GM23248 (cell line): Measurements from ENCODE around the gene FAM163B. TPM values are rescaled to one million over a fixed set of nuclear protein-coding genes. Genes with fewer than 3 reads are reported as not detected.

ENCODE experiments used
- DNase-seq: peaks from one replicate; pipeline ENCODE4 v3.0.0-alpha.2; 2015
- H2AFZ ChIP-seq: fragments of 200-600 bp; sonication (generic); 2 replicates; pipeline ENCODE4 v1.6.1; 2016; ENCODE audit warnings: antibody characterized with exemption
- H3F3A ChIP-seq: fragments of 200-600 bp; sonication (generic); 2 replicates; pipeline ENCODE4 v1.6.1; 2016; ENCODE audit warnings: mild to moderate bottlenecking, antibody characterized with exemption, mixed run types; ENCODE audit not compliant: insufficient read depth
- H3K27ac ChIP-seq: fragments of 200-600 bp; sonication (generic); 2 replicates; pipeline ENCODE4 v1.5.1; 2016; ENCODE audit warnings: mild to moderate bottlenecking
- H3K27me3 ChIP-seq: fragments of 200-600 bp; sonication (generic); replicated peaks from 2 replicates; pipeline ENCODE4 v1.6.1; 2016; ENCODE audit warnings: mild to moderate bottlenecking; ENCODE audit not compliant: insufficient read depth
- H3K36me3 ChIP-seq: fragments of 200-600 bp; sonication (generic); 2 replicates; pipeline ENCODE4 v1.6.1; 2016; ENCODE audit warnings: low read depth, mild to moderate bottlenecking
- H3K4me1 ChIP-seq: fragments of 200-600 bp; sonication (generic); 2 replicates; pipeline ENCODE4 v1.6.1; 2016; ENCODE audit warnings: mild to moderate bottlenecking; ENCODE audit not compliant: insufficient read depth
- H3K4me2 ChIP-seq: fragments of 200-600 bp; sonication (generic); one replicate; pipeline ENCODE4 v1.6.1; 2016; ENCODE audit warnings: mild to moderate bottlenecking; ENCODE audit not compliant: unreplicated experiment
- H3K4me3 ChIP-seq: fragments of 200-600 bp; sonication (generic); 2 replicates; pipeline ENCODE4 v1.5.1; 2016; ENCODE audit warnings: mild to moderate bottlenecking
- H3K79me2 ChIP-seq: fragments of 200-600 bp; sonication (generic); 2 replicates; pipeline ENCODE4 v1.6.1; 2016; ENCODE audit warnings: mild to moderate bottlenecking; ENCODE audit not compliant: insufficient read depth
- H3K9ac ChIP-seq: fragments of 200-600 bp; sonication (generic); 2 replicates; pipeline ENCODE4 v1.6.1; 2016; ENCODE audit warnings: mild to moderate bottlenecking
- H3K9me2 ChIP-seq: fragments of 200-600 bp; sonication (generic); 2 replicates; pipeline ENCODE4 v1.6.1; 2016; ENCODE audit warnings: mixed run types, mild to moderate bottlenecking, moderate library complexity; ENCODE audit not compliant: insufficient read depth
- H3K9me3 ChIP-seq: fragments of 200-600 bp; sonication (generic); one replicate; pipeline ENCODE4 v1.6.1; 2017; ENCODE audit warnings: low read depth
- H4K20me1 ChIP-seq: fragments of 200-600 bp; sonication (generic); 2 replicates; pipeline ENCODE4 v1.6.0; 2016; ENCODE audit not compliant: insufficient read depth
- EZH2 ChIP-seq: fragments of 200-600 bp; sonication (generic); IDR thresholded peaks from 2 replicates; pipeline ENCODE4 v1.6.1; 2018; ENCODE audit warnings: antibody characterized with exemption, mild to moderate bottlenecking; ENCODE audit not compliant: insufficient read depth, poor library complexity, severe bottlenecking
- EZH2phosphoT487 ChIP-seq: fragments of 200-600 bp; sonication (generic); IDR thresholded peaks from 2 replicates; pipeline ENCODE4 v1.6.1; 2018; ENCODE audit warnings: antibody characterized with exemption, moderate library complexity, mild to moderate bottlenecking, low read depth; ENCODE audit not compliant: insufficient read depth
- WGBS, 2 experiments: methylation state at CpG; one replicate each; pipeline ENCODE4 v1.1.6; 2015 to 2017; ENCODE audit warnings: low lambda C conversion rate in 2 of 2, low coverage in 1 of 2; ENCODE audit errors: missing lambda C conversion rate in 2 of 2; 5-methylcytosine and 5-hydroxymethylcytosine counted together
- in situ Hi-C: fragments of 300-500 bp; cut with MboI; formaldehyde crosslinking; loops from 2 replicates; pipeline ENCODE4 v1.15.0; 2020
- polyA plus RNA-seq: library from polyadenylated mRNA; unstranded; fragments of >200 nt; fragmentation: Nextera tagmentation; extraction: Ambion mirVana; gene quantifications from 2 replicates; pipeline ENCODE4 v1.2.1, GENCODE V29; 2016
- total RNA-seq: library from RNA; depleted of rRNA; stranded (reverse); fragments of >200 nt; shearing (Covaris generic); gene quantifications from 2 replicates; pipeline ENCODE4 v1.2.3, GENCODE V29; 2014

Gene FAM163B
- total and polyA plus RNA-seq, 2 experiments from 2014 or later, result not detected

DNA sequence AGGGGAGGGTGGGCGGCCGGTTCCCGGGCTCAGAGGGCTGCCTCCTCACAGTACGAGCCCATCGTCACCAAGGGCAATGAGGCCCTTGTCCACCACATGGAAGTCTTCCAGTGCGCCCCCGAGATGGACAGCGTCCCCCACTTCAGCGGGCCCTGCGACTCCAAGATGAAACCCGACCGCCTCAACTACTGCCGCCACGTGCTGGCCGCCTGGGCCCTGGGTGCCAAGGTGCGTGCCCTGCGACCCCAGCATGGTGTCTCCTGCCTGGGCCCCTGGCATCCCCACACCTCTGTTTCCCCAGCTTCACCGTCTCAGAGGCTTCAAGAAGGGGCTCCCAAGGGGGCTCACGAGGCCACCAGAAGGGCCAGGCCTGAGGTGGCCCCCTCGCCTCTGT, 34.2 kb upstream of the FAM163B start:
- H2AFZ ChIP-seq, result no peak overlapping the region
- H3F3A ChIP-seq, result no peaks in the 10 kb centered on the region
- 68 to 69% methylated on average over 16 to 20 of the region's 20 CpGs for WGBS, 2 experiments
- H3K9me2 ChIP-seq, result no peaks in the 10 kb centered on the region
- H3K27ac ChIP-seq, result no peak overlapping the region
- H3K9ac ChIP-seq, result no peak overlapping the region
- H3K36me3 ChIP-seq, result no peaks in the 10 kb centered on the region
- in situ Hi-C loops, result no loop called here
- no peak overlapping the region for H3K4me2 ChIP-seq
- no peaks in the 10 kb centered on the region for H3K9me3 ChIP-seq
- no peak for DNase-seq
- TF ChIP-seq EZH2phosphoT487 (no peak), EZH2 (no peak)
- no peaks in the 10 kb centered on the region for H3K4me1 ChIP-seq
- peaks cover 18% of the 10 kb centered on the region for H3K27me3 ChIP-seq
- no peaks in the 10 kb centered on the region for H3K79me2 ChIP-seq
- H4K20me1 ChIP-seq, result no peaks in the 10 kb centered on the region
- H3K4me3 ChIP-seq, result no peak overlapping the region

- no peak overlapping the region for H2AFZ ChIP-seq
- no peak overlapping the region for H3K4me2 ChIP-seq
- H3K27me3 ChIP-seq, result peaks cover 20% of the 10 kb centered on the region; the same call in 1 of the 2 replicates
- H3K4me1 ChIP-seq, result no peaks in the 10 kb centered on the region
- in situ Hi-C loops, result no loop called here
- no peaks in the 10 kb centered on the region for H3K79me2 ChIP-seq
- 61 to 63% methylated on average over 14 to 16 of the region's 16 CpGs for WGBS, 2 experiments
- H3K9me3 ChIP-seq, result no peaks in the 10 kb centered on the region
- H4K20me1 ChIP-seq, result no peaks in the 10 kb centered on the region
- no peak overlapping the region for H3K4me3 ChIP-seq
- H3F3A ChIP-seq, result no peaks in the 10 kb centered on the region
- TF ChIP-seq EZH2phosphoT487 (no peak), EZH2 (no peak)
- DNase-seq, result no peak
- H3K9me2 ChIP-seq, result no peaks in the 10 kb centered on the region
- H3K27ac ChIP-seq, result no peak overlapping the region
- no peaks in the 10 kb centered on the region for H3K36me3 ChIP-seq
- H3K9ac ChIP-seq, result no peak overlapping the region
Observed at GRCh38 chr9:133642708-133643361, 33.6 kb upstream of the FAM163B start.

DNA sequence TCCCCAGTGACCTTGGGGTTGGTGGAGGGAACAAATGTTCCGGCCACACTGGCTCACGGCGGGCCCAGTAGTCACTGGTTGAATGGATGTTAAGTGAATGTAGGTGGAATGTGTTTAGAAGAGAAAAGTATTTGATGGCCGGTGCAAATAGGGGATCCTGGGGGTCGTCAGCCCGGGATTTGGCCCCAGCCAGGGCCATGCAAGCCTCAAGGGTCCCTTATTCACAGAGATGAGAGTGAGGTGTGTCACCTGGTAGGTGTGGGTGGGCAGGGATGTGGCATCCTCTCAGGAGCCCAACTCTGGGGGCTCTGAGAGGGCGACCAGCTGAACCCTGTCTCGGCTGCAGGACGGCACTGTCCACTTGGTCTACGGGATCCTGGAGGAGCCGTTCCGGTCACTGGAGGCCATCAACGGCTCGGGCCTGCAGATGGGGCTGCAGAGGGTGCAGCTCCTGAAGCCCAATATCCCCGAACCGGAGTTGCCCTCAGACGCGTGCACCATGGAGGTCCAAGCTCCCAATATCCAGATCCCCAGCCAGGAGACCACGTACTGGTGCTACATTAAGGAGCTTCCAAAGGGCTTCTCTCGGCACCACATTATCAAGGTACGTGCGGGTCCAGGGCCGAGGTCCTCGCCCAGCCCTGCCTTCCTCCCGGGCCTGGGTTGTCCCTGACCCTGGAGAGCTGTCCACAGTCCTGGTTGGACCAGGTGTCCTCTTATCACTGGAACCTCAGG, 32.8 kb upstream of the FAM163B start:
- Histone ChIP-seq H4K20me1 (no peaks in the 10 kb centered on the region), H3K4me2 (no peak overlapping the region), H3K9me3 (no peaks in the 10 kb centered on the region), H3K4me3 (no peak overlapping the region), H3K27me3 (peaks cover 22% of the 10 kb centered on the region; the same call in 1 of the 2 replicates), H3F3A (no peaks in the 10 kb centered on the region), H3K27ac (no peak overlapping the region), H3K79me2 (no peaks in the 10 kb centered on the region), H3K36me3 (no peaks in the 10 kb centered on the region), H3K4me1 (no peaks in the 10 kb centered on the region), H3K9ac (no peak overlapping the region), H3K9me2 (no peaks in the 10 kb centered on the region), H2AFZ (no peak overlapping the region)
- TF ChIP-seq EZH2 (no peak), EZH2phosphoT487 (no peak)
- WGBS, 2 experiments, result 69% methylated on average over 18 to 25 of the region's 25 CpGs
- in situ Hi-C loops, result no loop called here
- DNase-seq, result no peak

GRCh38 chr9:133641396-133641655, 32.1 kb upstream of the FAM163B start:
- H3K9ac ChIP-seq, result no peak overlapping the region
- WGBS, 2 experiments, result 70 to 74% methylated on average over 7 of the region's 7 CpGs
- TF ChIP-seq EZH2phosphoT487, result no peak
- TF ChIP-seq EZH2, result no peak
- H3K4me2 ChIP-seq, result no peak overlapping the region
- no peaks in the 10 kb centered on the region for H3K9me2 ChIP-seq
- no peaks in the 10 kb centered on the region for H4K20me1 ChIP-seq
- no peaks in the 10 kb centered on the region for H3K4me1 ChIP-seq
- H3K9me3 ChIP-seq, result no peaks in the 10 kb centered on the region
- DNase-seq, result no peak
- in situ Hi-C loops, result no loop called here
- no peak overlapping the region for H3K4me3 ChIP-seq
- H3K79me2 ChIP-seq, result no peaks in the 10 kb centered on the region
- no peaks in the 10 kb centered on the region for H3F3A ChIP-seq
- H2AFZ ChIP-seq, result no peak overlapping the region
- H3K27ac ChIP-seq, result no peak overlapping the region
- peaks cover 20% of the 10 kb centered on the region; the same call in 1 of the 2 replicates for H3K27me3 ChIP-seq
- no peaks in the 10 kb centered on the region for H3K36me3 ChIP-seq
